ENCODE measurements around the gene PDE8B.

Gene PDE8B

DNA sequence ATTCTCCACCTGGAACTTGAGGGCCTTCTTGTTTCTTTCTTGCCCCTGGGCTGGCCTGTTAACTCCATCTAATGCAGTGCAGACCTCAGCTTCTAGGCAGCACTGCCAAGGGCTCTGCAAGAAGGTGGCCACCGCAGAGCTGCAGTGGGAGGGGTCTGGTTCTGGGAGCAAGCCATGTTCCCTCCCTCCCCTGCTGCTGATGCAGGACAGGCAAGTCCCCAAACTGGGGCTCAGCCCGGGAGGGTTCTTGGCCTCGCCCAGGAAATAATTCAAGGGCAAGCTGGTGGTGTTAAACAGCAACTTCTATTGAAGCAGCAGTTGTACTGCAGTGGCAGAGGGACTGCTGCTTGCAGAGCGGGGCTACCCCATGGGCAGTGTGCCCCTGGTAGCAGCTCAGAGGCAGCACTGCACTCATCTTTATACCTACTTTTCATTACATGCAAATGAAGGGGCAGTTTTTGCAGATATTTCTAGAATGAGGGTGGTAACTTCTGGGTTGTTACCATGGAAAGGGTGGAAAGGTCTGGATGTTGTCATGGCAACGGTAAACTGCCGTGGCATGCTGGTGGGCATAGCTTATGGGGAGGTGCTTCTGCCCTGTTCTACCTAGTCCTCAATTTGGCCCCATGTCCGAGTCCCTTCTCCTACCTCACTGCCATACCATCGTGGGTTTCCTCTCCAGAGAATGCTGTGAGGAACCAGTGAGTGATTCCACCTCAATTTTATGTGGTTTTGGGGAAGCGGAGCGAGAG, 199.6 kb downstream of the PDE8B start:
- DNase-seq = no peak

DNA sequence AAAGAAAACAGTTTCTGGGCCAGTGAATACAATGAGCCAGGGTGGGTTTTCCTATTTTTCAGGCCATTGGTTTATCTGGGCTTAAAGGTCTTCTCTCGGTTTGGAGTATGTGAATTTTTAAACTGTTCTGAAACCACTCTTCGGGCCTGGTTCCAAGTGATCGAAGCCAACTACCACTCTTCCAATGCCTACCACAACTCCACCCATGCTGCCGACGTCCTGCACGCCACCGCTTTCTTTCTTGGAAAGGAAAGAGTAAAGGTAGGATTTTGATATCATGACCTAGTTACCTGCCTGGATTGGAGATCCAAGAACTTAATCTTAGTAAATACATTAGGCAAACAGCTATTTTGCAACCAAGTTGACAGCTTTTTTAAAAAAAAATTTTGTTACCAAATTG, 202.6 kb downstream of the PDE8B start:
- no peak for DNase-seq

DNA sequence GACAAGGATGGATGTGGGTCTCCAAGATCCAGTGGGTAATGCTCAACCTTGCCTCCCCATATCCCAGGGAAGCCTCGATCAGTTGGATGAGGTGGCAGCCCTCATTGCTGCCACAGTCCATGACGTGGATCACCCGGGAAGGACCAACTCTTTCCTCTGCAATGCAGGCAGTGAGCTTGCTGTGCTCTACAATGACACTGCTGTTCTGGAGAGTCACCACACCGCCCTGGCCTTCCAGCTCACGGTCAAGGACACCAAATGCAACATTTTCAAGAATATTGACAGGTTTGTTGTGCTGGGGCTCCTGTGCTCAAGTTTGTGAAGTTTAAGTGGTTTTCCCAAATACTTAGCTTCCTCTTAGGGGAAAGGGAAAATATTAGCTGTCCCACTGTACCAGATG, 207.7 kb downstream of the PDE8B start:
- DNase-seq = no peak

DNA sequence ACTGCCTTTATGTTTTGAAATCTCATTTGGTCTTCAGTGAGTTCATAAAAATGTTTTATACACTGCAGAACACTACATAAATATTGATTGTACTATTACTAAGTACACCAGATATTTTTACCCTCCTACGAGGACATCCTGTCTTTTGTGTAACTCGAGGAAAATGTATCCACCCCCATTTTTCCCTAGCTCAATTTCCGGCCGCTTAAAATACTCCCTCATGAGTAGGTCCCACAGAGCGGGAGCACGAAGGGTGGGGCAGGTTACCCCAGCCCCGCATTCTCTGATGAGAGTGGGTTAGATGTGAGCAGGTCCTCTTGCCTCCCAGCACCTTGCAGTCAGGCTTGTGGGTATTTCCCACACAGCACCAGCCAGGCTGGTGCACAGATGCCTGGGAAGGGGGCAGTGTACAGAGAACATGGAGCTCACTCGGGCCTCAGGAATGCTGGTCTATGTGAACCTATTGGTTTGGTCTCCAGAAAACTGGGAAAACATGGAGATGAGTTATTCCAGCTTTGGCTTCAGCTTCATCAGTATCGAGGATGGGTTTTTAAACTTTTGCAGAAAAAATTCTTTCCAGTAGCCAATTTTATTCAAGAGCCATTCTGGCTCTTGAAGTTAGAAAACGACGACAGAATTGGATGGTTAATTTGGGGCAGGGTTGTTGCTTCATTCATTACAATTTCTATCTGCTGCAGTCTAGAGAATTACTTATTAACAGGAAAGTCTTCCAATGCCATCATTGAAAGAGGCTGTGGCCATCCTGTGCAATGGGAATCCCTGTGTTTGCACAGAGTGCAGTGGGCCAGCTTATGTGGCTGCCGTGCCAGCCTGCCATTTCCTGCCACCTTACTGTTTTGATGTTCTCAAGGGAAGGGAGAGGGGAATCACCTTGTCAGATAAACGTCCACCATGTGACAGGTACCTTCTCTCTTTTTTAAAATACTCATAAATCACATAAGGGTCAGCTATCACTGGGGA, 208.4 kb downstream of the PDE8B start:
- no peak for DNase-seq

DNA sequence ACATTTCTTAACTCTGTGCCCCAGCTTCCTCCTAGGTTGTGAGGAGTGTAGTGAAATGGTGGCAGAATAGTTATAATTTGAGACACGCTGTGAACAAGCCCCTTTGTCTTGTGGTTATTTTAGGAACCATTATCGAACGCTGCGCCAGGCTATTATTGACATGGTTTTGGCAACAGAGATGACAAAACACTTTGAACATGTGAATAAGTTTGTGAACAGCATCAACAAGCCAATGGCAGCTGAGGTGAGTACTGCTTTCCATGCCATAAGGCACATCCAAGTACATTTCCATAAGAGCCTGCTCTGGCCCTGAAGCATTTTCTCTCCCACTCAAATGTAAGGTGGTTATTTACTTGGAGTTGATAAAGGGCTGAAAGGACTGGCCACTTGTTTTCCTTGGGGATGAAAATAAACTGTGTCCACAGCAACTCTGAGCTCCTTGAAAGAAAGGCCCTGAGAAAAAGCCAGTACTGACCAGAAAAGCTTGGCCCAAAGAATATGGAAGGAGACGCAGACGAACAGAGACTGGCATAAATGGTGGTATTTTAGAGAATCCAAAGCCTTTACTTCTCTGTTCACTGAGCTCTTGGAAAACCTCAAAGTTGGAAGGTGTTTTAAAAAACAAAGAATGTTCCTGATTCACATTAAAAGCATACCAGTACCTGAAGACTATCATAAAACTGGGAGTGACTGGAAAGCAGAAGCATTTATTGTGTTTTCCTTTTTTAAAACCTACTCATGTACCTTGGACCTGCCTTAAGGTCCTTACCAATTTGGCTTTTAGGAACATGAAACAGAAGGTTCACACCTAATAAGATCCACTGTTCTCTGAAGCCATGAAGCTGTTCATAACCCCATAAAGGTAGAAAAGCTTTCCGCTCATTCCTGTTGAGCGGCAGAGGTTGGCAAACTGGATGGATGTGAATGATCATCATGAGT, 209.4 kb downstream of the PDE8B start:
- DNase-seq = no peak

DNA sequence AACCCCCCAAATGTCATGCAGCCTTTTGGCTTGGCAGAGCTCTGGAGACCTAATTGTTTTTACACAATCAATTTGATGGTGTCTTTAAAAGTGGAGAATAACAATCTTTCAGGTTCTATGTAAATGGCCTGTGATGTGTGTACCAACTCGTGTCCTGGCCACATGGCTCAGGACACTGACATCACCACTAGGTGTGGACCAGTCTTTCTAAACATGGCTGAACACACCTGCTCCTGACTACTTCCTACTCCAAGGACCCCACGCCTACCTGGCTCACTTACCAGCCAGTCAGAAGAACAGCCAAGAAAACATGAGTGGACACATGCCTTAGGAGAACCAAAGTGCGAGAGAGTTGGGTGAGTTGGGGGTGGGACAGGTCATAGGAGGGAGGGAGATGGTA, 210.5 kb downstream of the PDE8B start:
- no peak for DNase-seq

DNA sequence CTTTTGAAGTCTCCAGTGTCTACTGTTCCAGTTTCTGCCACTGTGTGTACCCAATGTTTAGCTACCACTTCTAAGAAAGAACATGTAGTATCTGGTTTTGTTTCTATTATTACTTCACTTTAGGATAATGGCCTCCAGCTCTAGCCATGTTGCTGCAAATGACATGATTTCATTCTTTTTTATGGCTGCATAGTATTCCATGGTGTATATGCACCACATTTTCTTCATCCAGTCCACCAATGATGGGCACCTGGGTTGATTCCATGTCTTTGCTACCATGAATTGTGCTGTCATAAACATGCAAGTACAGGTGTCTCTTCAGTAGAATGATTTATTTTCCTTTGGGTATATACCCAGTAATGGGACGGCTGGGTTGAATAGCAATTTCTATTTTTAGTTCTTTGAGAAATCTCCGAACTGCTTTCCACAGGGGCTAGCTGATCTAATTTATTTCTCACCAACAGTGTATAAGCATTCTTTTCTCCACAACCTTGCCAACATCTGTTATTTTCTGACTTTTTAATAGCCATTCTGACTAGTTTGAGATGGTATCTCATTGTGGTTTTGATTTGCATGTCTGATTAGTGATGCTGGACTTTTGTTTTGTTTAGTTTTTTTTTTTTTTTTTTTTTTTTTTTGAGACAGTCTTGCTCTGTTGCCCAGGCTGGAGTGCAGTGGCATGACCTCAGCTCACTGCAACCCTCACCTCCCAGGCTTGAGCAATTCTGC, 212.7 kb downstream of the PDE8B start:
- DNase-seq = no peak

DNA sequence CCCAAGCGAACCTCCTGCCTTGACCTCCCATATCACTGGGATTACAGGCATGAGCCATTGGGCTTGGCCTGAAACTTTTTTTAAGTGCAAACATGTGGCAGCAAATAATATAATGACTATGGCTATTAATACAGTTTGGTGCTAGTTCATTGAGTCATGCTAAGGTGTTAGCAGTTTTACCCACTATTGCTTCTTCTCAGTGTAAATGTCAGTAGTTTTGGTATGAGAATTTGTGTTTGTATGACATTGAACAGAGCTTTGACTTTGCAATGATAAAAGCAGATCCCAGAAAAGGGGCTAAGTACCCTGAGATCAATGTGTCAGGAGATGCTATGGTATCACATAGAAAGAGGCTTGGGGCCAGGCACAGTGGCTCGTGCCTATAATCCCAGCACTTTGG, 214.4 kb downstream of the PDE8B start:
- no peak for DNase-seq

DNA sequence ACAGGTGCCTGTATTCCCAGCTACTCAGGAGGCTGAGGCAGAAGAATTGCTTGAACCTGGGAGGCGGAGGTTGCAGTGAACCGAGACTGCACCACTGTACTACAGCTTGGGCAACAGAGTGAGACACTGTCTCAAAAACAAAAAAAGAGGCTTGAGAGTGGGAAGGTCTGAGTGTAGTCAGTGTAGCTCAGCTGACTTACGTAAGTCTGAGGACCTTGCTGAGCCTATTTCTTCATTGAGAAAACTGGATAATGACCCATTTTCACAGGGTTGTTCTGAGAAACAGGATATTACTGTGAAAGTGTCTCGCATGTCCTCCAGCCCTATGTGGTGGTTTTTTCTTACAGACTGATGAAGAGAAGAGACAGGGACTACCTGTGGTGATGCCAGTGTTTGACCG, 214.9 kb downstream of the PDE8B start:
- no peak for DNase-seq

DNA sequence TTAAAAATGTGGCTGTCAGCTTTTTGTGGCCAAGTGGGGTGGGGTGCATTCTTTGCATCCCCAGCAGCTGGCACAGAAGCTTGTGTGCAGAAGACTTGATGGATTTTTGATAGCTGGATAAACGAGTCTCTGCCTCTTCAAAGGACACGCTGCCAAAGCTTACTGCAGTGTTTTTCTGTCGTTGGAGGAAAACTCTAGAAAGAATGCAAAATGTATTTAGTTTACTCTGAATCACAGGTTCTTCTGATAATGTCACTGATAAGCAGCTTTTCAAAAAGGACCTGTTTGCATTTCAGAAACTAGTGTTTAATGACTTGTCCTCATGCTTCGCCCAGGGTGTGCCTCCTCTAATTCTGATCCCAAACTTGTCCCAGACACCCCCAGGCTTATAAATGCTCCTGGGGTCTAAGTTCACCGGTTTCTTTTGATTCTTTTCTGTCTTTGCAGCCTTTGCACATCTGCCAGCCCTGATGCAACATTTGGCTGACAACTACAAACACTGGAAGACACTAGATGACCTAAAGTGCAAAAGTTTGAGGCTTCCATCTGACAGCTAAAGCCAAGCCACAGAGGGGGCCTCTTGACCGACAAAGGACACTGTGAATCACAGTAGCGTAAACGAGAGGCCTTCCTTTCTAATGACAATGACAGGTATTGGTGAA, 215.6 kb downstream of the PDE8B start:
- DNase-seq = no peak

DNA sequence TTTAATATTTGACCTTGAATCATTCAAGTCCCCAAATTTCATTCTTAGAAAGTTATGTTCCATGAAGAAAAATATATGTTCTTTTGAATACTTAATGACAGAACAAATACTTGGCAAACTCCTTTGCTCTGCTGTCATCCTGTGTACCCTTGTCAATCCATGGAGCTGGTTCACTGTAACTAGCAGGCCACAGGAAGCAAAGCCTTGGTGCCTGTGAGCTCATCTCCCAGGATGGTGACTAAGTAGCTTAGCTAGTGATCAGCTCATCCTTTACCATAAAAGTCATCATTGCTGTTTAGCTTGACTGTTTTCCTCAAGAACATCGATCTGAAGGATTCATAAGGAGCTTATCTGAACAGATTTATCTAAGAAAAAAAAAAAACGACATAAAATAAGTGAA, 216.2 kb downstream of the PDE8B start:
- no peak for DNase-seq

DNA sequence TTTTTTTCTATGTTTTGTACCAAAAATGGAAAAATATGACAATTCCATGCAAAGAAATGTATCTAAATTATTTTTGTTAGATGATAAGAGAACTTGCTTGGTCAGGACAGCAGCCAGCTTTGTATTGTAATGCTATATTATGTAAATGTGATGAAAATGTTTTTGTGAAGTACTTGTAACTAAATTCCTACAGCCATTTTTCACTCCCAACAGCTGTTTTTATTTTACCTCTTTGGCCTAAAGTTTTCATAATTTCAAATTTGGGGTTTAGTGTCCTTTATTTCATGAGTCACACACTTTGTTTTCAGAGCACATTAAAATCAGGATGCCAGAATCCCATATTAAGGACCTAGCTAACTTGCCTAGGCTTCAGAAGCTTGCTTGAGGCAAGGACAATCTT, 217.5 kb downstream of the PDE8B start:
- no peak for DNase-seq

DNA sequence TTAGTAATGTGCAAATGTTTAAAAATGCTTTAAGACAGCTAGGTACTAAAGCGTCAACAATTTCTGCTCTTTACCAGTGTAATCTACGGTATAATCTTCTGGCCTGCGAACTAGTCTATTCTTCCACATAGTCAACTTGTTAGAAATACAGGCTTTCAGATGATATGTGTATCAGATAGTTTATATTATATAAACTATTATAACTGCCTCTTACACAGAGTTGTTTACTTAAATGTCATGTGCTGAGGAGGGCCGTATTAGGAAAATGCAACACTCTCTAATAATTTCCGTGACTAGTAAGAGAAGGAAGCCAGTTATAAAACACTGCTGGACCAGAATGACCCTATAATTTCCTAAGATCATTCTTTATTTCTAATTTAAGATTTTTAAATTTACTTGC, 218.0 kb downstream of the PDE8B start:
- no peak for DNase-seq

DNA sequence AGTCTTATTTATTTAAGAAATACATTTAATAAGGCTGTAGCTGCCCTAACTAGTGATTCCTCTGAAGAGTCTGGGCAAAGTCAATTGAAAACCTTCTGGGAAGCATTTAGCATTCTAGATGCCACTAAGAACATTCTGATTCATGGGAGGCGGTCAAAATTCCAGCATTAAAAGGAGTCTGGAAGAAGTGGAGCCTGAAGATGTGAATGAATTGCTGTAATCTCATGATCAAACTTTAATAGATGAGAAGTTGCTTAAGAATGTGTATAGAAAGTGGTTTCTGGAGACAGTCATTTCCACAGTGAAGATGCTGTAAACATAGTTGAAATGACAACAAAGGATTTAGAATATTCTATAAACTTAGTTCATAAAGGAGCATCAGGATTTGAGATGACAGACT, 220.2 kb downstream of the PDE8B start:
- DNase-seq = no peak

DNA sequence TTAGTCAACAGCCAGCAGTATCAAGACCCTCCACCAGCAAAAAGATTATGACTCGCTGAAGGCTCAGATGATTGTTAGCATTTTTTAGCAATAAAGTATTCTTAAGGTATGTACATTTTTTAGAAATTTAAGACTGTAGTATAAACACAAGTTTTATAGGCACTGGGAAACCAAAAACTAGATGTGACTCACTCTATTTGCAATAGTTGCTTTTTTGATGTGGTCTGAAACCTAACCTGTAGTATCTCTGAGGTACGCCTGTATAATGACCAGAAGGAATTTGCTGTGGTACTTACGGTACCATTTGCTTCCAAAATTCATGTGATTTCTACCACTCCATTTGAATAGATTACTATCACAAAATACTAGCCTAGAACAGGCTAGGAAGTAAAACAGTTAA, 220.8 kb downstream of the PDE8B start:
- DNase-seq = no peak

DNA sequence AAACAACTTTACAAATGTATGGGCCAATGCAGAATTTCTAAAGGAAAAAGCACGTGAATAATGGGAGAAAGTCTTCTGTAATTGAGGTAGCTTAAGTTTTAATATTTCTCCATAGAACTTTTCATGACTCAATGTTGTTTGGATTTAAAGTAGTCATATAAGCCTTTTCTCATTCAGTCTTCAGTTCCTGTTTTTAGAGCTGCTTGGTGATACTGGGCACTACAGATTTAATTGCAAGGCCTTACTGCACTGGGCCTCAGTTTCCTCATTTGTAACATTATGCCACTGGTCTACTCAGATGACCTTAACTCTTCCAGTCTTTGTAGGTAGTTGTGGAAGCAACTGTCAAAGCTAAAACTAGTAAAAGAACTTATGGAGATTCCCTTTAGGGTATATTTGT, 221.2 kb downstream of the PDE8B start:
- DNase-seq = no peak

DNA sequence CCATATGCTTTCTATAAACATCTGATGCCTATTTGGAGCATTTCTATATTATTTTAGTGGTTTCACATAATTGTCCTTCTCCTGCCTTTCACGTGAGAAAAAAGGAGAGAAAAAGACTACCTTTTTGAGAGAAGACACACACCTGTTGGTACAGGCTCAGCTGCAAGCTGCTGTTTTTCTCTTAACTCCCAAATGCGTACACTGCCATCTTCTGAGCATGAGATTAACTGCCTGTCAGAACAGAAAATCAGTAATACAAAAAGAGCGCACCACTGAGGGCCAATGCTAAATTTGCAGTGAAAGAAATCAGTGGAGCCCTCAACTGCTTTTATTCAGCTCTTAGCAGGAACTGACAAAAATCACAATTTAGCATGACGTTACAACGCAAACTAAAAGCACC, 226.7 kb downstream of the PDE8B start:
- DNase-seq = no peak

DNA sequence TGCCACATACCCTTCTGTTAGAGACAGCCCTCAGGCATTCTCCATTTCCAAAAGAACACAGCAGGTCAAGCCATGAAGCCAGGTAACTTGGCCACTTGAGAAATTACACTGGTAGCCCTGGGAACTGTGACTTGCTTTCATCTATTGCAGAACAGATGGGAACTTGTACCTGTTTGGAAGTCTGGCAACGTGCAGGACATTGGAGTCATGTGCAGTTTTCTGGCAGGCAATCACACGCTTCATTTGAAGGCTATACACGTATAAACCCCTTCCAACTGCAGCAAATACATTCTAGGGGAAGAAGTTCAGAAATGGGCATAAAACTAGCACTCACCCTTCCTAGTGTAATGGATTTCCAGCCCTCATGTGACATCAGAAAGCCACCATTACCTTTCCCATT, 227.6 kb downstream of the PDE8B start:
- no peak for DNase-seq

DNA sequence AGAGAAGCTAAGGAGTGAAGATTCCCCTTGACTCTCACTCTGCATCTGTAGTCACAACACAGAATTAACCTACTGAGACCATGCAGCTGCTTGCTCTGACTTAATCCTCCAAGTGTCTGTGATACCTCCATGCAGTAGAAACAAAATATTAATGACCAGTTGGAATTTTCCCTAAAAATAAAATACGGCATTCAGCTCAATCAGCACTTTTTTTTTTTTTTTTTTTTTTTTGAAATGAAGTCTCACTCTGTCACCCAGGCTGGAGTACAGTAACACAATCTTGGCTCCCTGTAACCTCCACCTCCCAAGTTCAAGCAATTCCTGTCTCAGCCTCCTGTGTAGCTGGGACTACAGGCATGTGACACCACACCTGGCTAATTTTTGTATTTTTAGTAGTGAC, 233.2 kb downstream of the PDE8B start:
- DNase-seq = no peak

DNA sequence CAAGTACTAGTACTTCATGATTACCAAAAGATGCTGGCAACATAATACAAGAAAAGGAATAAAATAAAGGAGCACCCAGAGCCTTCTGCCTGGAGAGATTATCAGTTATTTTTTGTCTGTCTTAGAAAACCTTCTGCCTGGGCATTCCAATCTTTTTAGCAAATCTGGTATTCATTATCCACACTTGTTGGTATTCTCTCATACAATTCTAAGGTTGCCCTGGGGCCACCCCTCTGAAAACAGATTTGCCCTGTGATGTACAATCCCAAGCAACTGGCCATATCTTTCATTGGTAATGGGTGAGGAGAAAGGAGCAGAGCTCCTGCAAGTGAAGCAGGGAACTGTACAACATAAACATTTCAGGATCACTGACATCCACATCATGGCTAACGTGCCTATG, 233.9 kb downstream of the PDE8B start:
- no peak for DNase-seq

DNA sequence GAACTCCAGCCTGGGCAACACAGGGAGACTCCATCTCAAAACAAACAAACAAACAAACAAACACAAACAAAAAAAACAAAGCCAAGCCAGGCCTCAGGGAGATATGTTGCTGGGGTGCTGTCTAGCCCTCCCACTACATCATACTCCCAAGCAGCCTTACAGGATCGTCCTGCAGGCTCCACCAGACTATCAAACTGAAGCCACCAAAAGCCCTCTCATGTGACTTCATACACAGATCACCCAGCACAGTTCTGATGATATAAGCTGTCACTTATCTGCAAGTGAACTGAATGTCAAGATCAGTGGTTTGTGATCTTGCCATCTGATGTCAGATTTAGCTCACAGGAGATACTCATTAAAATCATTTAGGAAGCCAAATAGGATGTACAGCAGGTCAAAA, 238.4 kb downstream of the PDE8B start:
- no peak for DNase-seq

DNA sequence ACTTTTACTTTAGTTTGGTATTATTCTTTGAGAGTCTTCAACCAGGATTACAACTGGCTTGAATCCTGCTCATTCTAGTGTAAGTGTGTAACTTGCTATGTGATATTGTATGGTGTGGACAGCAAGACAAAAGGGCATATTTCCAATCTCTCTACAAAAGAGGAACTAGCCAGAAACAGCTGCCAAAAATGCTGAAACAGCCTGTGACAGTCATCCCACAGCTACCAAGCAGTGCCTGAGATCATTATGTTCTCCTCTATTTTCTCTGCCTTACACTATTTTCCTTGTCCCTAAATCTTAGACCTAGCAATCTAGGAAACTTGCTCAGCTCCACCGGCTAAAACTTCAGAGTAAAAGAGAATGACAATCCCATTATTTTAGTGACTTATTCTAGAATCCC, 238.8 kb downstream of the PDE8B start:
- DNase-seq = no peak
